ENCODE results near the gene TUBA4A. TPM values are rescaled to one million over a fixed set of nuclear protein-coding genes. Genes with fewer than 3 reads are reported as not detected.
"Not testable (repeated sequence)": the region's sequence is repeated elsewhere in the genome, so short reads cannot be mapped to it uniquely, and the experiment has no call there.

The TUBA4A gene
- total and polyA plus RNA-seq, 3 donors from 2014 or later: 27.0 to 90.0 (median 47.6) TPM

GRCh38 chr2:219266886-219267285, 13.2 kb upstream of the TUBA4A start:
- H3K27ac ChIP-seq: no peak overlapping the region

GRCh38 chr2:219266232-219266631, 12.5 kb upstream of the TUBA4A start:
- DNase-seq: no peak
- Histone ChIP-seq H3K4me3 (no peak overlapping the region), H3K36me3 (ENCODE audit: low read depth, missing control alignments) (no peaks in the 10 kb centered on the region), H3K27ac (no peak overlapping the region), H3K27me3 (no peaks in the 10 kb centered on the region), H3K9me3 (no peaks in the 10 kb centered on the region), H3K4me1 (no peaks in the 10 kb centered on the region)
- 75 to 79% methylated on average over 3 to 5 of the region's 5 CpGs for WGBS, 2 donors
- no peak for TF ChIP-seq POLR2A (IDR thresholded peaks at IDR 0.05)
- no peak for TF ChIP-seq CTCF (IDR thresholded peaks at IDR 0.05)
- intact Hi-C loops (cut with DNase I; ENCODE audit: low total_unique reads): no loop called here

More at GRCh38 chr2:219266886-219267285, 13.2 kb upstream of the TUBA4A start:
- intact Hi-C loops (cut with DNase I; ENCODE audit: low total_unique reads): no loop called here
- H3K4me3 ChIP-seq: no peak overlapping the region
- H3K27me3 ChIP-seq: no peaks in the 10 kb centered on the region
- no peak for TF ChIP-seq CTCF (IDR thresholded peaks at IDR 0.05)
- TF ChIP-seq POLR2A (IDR thresholded peaks at IDR 0.05): no peak
- no peaks in the 10 kb centered on the region for H3K4me1 ChIP-seq
- DNase-seq: no peak
- no peaks in the 10 kb centered on the region for H3K9me3 ChIP-seq
- H3K36me3 ChIP-seq (ENCODE audit: low read depth, missing control alignments): no peaks in the 10 kb centered on the region
- WGBS, 2 donors: 93 to 100% methylated on average over 1 of the region's 1 CpG

GRCh38 chr2:219261024-219261855, 7.5 kb upstream of the TUBA4A start:
- WGBS, 2 donors: 65 to 68% methylated on average over 5 of the region's 5 CpGs
- Histone ChIP-seq H3K4me3 (no peak overlapping the region), H3K4me1 (no peaks in the 10 kb centered on the region), H3K36me3 (ENCODE audit: low read depth, missing control alignments) (no peaks in the 10 kb centered on the region), H3K27me3 (no peaks in the 10 kb centered on the region), H3K27ac (no peak overlapping the region), H3K9me3 (no peaks in the 10 kb centered on the region)
- intact Hi-C loops (cut with DNase I; ENCODE audit: low total_unique reads): no loop called here
- no peak for DNase-seq
- TF ChIP-seq POLR2A (IDR thresholded peaks at IDR 0.05) (no peak), CTCF (IDR thresholded peaks at IDR 0.05) (no peak)

GRCh38 chr2:219258942-219259341, 5.2 kb upstream of the TUBA4A start:
- H3K36me3 ChIP-seq (ENCODE audit: low read depth, missing control alignments); DNase-seq; H3K9me3 ChIP-seq; intact Hi-C loops (cut with DNase I; ENCODE audit: low total_unique reads); H3K4me3 ChIP-seq; H3K27me3 ChIP-seq; H3K27ac ChIP-seq: not testable (repeated sequence)
- H3K4me1 ChIP-seq: peaks cover 11% of the 10 kb centered on the region
- 85 to 92% methylated on average over 10 of the region's 10 CpGs for WGBS, 2 donors

GRCh38 chr2:219254590-219255201, 978 bp upstream of the TUBA4A start:
- Histone ChIP-seq H3K27ac (no peak overlapping the region), H3K4me3 (peak overlapping the region; percentile 42 to 67), H3K27me3 (no peaks in the 10 kb centered on the region), H3K4me1 (peaks cover 15% of the 10 kb centered on the region), H3K9me3 (no peaks in the 10 kb centered on the region), H3K36me3 (ENCODE audit: low read depth, missing control alignments) (no peaks in the 10 kb centered on the region)
- TF ChIP-seq CTCF (IDR thresholded peaks at IDR 0.05) (no peak), POLR2A (IDR thresholded peaks at IDR 0.05) (no peak)
- DNase-seq: no peak
- 8 to 13% methylated on average over 9 to 12 of the region's 12 CpGs for WGBS, 2 donors
- intact Hi-C loops (cut with DNase I; ENCODE audit: low total_unique reads): no loop called here

Data from testis (tissue), 3 donors.